ENCODE measurements around the gene GRK4. TPM values are rescaled to one million over a fixed set of nuclear protein-coding genes. Genes with fewer than 3 reads are reported as not detected.

The GRK4 gene
- total and polyA plus RNA-seq, 2 of the 8 experiments (the other 6 are each of a cell fraction or from before 2014, with no cell fraction given), result 0.77 to 1.8 TPM

- peak; percentile 87 for TF ChIP-seq KDM4A (IDR thresholded peaks at IDR 0.05; ENCODE audit: low read depth, low read length, severe bottlenecking)
- TF ChIP-seq SIN3A (conservative IDR thresholded peaks at IDR 0.05 in 1 of 2, IDR thresholded peaks at IDR 0.05 in 1 of 2; ENCODE audit: low read depth in 1 of 2, low read length in 2 of 2), result peak; percentile 60 to 92; a peak in 3 of 4 replicates
- peak; percentile 74 for TF ChIP-seq USF2 (IDR thresholded peaks at IDR 0.05; ENCODE audit: low read length)
- no peak for TF ChIP-seq SUZ12 (IDR thresholded peaks at IDR 0.05; ENCODE audit: low read length)
These were observed at the start of gene GRK4, which contains the start of gene NOP14 (continued) for GRCh38 chr4:2963175-2963965.
